ENCODE data around the gene UBE2G1. TPM values are rescaled to one million over a fixed set of nuclear protein-coding genes. Genes with fewer than 3 reads are reported as not detected.

Gene UBE2G1
- total RNA-seq, 1 donor from 2014 or later: 92.8 TPM

DNA sequence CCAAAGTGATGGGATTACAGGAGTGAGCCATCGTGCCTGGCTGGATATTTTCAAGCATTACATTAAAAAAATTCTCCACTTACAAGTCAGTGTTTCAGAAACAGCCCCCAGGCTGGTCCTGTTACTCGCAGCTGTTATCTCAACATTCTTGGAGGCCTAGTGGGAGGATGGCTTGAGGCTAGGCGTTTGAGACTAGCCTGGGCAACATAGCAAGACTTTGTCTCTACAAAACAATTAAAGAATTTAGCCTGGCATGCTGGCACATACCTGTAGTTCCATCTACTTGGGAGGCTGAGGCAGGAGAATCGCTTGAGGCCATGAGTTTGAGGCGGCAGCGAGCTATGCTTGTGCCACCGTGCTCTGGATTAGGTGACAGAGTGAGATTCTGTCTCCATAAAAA, 40.7 kb upstream of the UBE2G1 start:
- Histone ChIP-seq H3K27ac (replicated peaks) (no peak overlapping the region), H3K4me1 (no peaks in the 10 kb centered on the region), H3K4me3 (no peak overlapping the region), H3K36me3 (no peaks in the 10 kb centered on the region), H3K9me3 (replicated peaks) (no peaks in the 10 kb centered on the region), H3K27me3 (ENCODE audit: low read depth) (no peaks in the 10 kb centered on the region)
- intact Hi-C loops (cut with micrococcal nuclease): no loop called here
- no peak for TF ChIP-seq CTCF (IDR thresholded peaks at IDR 0.05; ENCODE audit: borderline replicate concordance)
- DNase-seq: no peak

DNA sequence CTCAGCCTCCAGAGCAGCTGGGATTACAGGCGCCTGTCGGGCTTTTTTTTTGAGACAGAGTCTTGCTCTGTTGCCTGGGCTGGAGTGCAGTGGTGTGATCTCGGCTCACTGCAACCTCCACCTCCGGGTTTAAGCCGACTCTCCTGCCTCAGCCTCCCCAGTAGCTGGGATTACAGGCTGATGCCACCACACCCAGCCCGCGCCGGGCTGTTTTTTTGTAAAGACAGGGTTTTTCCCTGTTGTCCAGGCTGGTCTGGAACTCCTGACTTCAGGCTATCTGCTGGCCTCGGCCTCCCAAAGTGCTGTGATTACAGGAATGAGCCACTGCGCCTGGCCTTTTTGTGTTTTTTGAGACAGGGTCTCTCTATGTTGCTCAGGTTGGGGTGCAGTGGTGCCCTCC, 39.9 kb upstream of the UBE2G1 start:
- H3K4me1 ChIP-seq: no peaks in the 10 kb centered on the region
- no peak overlapping the region for H3K4me3 ChIP-seq
- no peaks in the 10 kb centered on the region for H3K9me3 ChIP-seq (replicated peaks)
- intact Hi-C loops (cut with micrococcal nuclease): no loop called here
- no peak for TF ChIP-seq CTCF (IDR thresholded peaks at IDR 0.05; ENCODE audit: borderline replicate concordance)
- H3K27ac ChIP-seq (replicated peaks): no peak overlapping the region
- H3K36me3 ChIP-seq: no peaks in the 10 kb centered on the region
- no peaks in the 10 kb centered on the region for H3K27me3 ChIP-seq (ENCODE audit: low read depth)
- no peak for DNase-seq

DNA sequence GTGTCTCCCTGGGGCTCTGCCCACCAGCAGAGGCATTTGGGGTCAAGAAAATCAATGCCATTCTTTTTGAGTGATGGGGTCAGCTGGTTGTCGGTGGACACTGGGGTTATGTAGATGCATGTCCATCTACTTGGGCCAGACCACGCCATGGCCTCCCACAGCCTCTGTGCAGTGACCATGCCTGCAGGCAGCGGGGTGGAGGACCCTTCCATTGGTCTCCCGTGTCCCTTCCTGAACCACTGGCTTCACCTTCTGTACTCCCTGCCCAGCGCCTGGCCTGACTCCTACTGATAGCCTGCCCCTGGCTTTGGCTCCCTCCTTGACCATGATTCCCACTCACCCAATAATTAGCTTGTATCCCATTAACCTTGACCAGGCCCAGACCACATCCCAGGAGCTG, 39.2 kb upstream of the UBE2G1 start:
- Histone ChIP-seq H3K27ac (replicated peaks) (no peak overlapping the region), H3K36me3 (no peaks in the 10 kb centered on the region), H3K4me1 (no peaks in the 10 kb centered on the region), H3K9me3 (replicated peaks) (no peaks in the 10 kb centered on the region), H3K27me3 (ENCODE audit: low read depth) (no peaks in the 10 kb centered on the region), H3K4me3 (no peak overlapping the region)
- TF ChIP-seq CTCF (IDR thresholded peaks at IDR 0.05; ENCODE audit: borderline replicate concordance): no peak
- intact Hi-C loops (cut with micrococcal nuclease): no loop called here
- DNase-seq: no peak

DNA sequence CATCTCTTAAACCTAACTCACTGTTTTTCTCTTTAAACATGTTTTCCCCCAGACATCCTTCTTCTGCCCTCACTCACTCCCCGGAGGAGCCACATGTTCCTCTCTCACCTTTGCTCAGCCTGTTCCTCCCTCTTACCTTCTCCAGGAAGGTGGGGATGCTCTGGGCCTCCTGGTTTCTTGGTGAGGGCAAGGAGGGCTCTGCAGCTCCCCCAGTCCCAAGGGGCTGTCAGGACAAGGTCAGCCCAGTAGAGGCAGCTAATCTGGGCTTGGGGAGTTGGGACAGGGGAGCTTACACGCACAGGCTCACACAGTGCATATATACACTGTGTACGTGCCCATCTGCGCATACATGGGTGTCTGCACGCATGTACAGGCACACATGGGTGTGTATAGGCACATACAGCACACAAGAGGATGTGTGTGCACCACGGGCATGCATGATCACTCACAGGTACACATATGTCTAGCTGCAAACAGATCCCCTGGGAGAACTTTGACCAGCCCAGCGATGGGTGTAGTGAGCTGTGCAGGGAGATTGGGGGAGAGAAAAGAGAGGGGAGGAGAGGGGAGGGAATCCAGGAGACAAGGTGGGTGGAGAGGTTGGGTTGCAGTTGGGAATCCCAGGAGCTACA, 38.7 kb upstream of the UBE2G1 start:
- no peaks in the 10 kb centered on the region for H3K36me3 ChIP-seq
- no peaks in the 10 kb centered on the region for H3K27me3 ChIP-seq (ENCODE audit: low read depth)
- H3K4me1 ChIP-seq: no peaks in the 10 kb centered on the region
- H3K4me3 ChIP-seq: no peak overlapping the region
- no peak overlapping the region for H3K27ac ChIP-seq (replicated peaks)
- no peak for DNase-seq
- no peaks in the 10 kb centered on the region for H3K9me3 ChIP-seq (replicated peaks)
- intact Hi-C loops (cut with micrococcal nuclease): no loop called here
- no peak for TF ChIP-seq CTCF (IDR thresholded peaks at IDR 0.05; ENCODE audit: borderline replicate concordance)

GRCh38 chr17:4397840-4398239, 31.4 kb upstream of the UBE2G1 start:
- no peak for DNase-seq
- Histone ChIP-seq H3K36me3 (no peaks in the 10 kb centered on the region), H3K4me1 (no peaks in the 10 kb centered on the region), H3K4me3 (no peak overlapping the region), H3K27ac (replicated peaks) (no peak overlapping the region), H3K9me3 (replicated peaks) (no peaks in the 10 kb centered on the region), H3K27me3 (ENCODE audit: low read depth) (no peaks in the 10 kb centered on the region)
- no peak for TF ChIP-seq CTCF (IDR thresholded peaks at IDR 0.05; ENCODE audit: borderline replicate concordance)
- intact Hi-C loops (cut with micrococcal nuclease): no loop called here
